Activated T-helper 17 cell treated with anti-CD3 and anti-CD28 coated beads, Interleukin-2, amount 50 U/mL, for 72 hours (primary cell): ENCODE measurements around the gene INSM1. TPM values are rescaled to one million over a fixed set of nuclear protein-coding genes. Genes with fewer than 3 reads are reported as not detected.
A peak's percentile ranks its signal among the peaks of the same experiment; 100 is the strongest.

Source experiments
- ATAC-seq: fragments of 150-1000 bp; cut with Tn5 transposase; replicated peaks from 2 replicates; pipeline ENCODE4 v1.10.0; 2021; ENCODE audit warnings: mild to moderate bottlenecking, moderate library complexity
- H3K27ac Mint-ChIP-seq: one replicate; pipeline ENCODE4 v1.8.0; 2022; ENCODE audit warnings: mixed read lengths
- H3K27me3 Mint-ChIP-seq: one replicate; pipeline ENCODE4 v1.8.0; 2022; ENCODE audit warnings: mixed read lengths
- H3K36me3 Mint-ChIP-seq: one replicate; pipeline ENCODE4 v1.8.0; 2022; ENCODE audit warnings: low read depth, mild to moderate bottlenecking, mixed read lengths
- H3K4me1 Mint-ChIP-seq: one replicate; pipeline ENCODE4 v1.8.0; 2022; ENCODE audit warnings: mixed read lengths
- H3K4me3 Mint-ChIP-seq: one replicate; pipeline ENCODE4 v1.8.0; 2022; ENCODE audit warnings: mild to moderate bottlenecking, mixed read lengths
- H3K9me3 Mint-ChIP-seq: one replicate; pipeline ENCODE4 v1.8.0; 2022; ENCODE audit warnings: mixed read lengths
- total RNA-seq, 2 donors: library from RNA; stranded (reverse); gene quantifications; one replicate each; pipeline ENCODE4 v1.2.3, GENCODE V29; 2022

INSM1 gene
- total RNA-seq, 2 donors from 2014 or later = 2.8 TPM; not detected in 1

- H3K4me1 Mint-ChIP-seq = peaks cover 34% of the 10 kb centered on the region
- peak overlapping the region; percentile 95 for H3K27ac Mint-ChIP-seq
- ATAC-seq = peak; percentile 93
- H3K9me3 Mint-ChIP-seq = no peaks in the 10 kb centered on the region
- H3K27me3 Mint-ChIP-seq = no peaks in the 10 kb centered on the region
- peak overlapping the region; percentile 71 for H3K4me3 Mint-ChIP-seq
- peaks cover 37% of the 10 kb centered on the region for H3K36me3 Mint-ChIP-seq
Observed at GRCh38 chr20:20412750-20413149, 44.8 kb downstream of the INSM1 start.

GRCh38 chr20:20413810-20414281 is 45.9 kb downstream of the INSM1 start:
- Mint-ChIP-seq H3K27ac (peak overlapping the region; percentile 95), H3K36me3 (peaks cover 36% of the 10 kb centered on the region), H3K9me3 (no peaks in the 10 kb centered on the region), H3K4me3 (peak overlapping the region; percentile 71), H3K27me3 (no peaks in the 10 kb centered on the region), H3K4me1 (peaks cover 41% of the 10 kb centered on the region)
- no peak for ATAC-seq

- H3K27me3 Mint-ChIP-seq = no peaks in the 10 kb centered on the region
- no peak for ATAC-seq
- H3K9me3 Mint-ChIP-seq = no peaks in the 10 kb centered on the region
- no peak overlapping the region for H3K4me3 Mint-ChIP-seq
- H3K4me1 Mint-ChIP-seq = peaks cover 43% of the 10 kb centered on the region
- peak overlapping the region; percentile 80 for H3K27ac Mint-ChIP-seq
- peaks cover 34% of the 10 kb centered on the region for H3K36me3 Mint-ChIP-seq
Observed at GRCh38 chr20:20414640-20415220, 46.8 kb downstream of the INSM1 start.

- Mint-ChIP-seq H3K4me3 (no peak overlapping the region), H3K4me1 (peaks cover 49% of the 10 kb centered on the region), H3K27ac (peak overlapping the region; percentile 80), H3K9me3 (no peaks in the 10 kb centered on the region), H3K27me3 (no peaks in the 10 kb centered on the region), H3K36me3 (peaks cover 28% of the 10 kb centered on the region)
- peak; percentile 18 for ATAC-seq
Observed at GRCh38 chr20:20415321-20415720, 47.4 kb downstream of the INSM1 start.

GRCh38 chr20:20417876-20418676 is 50.2 kb downstream of the INSM1 start:
- peak overlapping the region; percentile 9 for H3K27ac Mint-ChIP-seq
- peak; percentile 66 for ATAC-seq

More at GRCh38 chr20:20417876-20418676, 50.2 kb downstream of the INSM1 start:
- Mint-ChIP-seq H3K27me3 (no peaks in the 10 kb centered on the region), H3K4me1 (peaks cover 38% of the 10 kb centered on the region), H3K9me3 (no peaks in the 10 kb centered on the region), H3K36me3 (peaks cover 7% of the 10 kb centered on the region), H3K4me3 (peak overlapping the region; percentile 8)
